Sigmoid colon (tissue), 7 donors: ENCODE results near the gene GTF3C4. TPM values are rescaled to one million over a fixed set of nuclear protein-coding genes. Genes with fewer than 3 reads are reported as not detected.
"Not testable (repeated sequence)": the region's sequence is repeated elsewhere in the genome, so short reads cannot be mapped to it uniquely, and the experiment has no call there.

Experiments
- DNase-seq: peaks from one replicate; pipeline ENCODE4 v3.0.0-alpha.2; 2019
- H3K27ac ChIP-seq, 4 donors: fragments of 200-600 bp; sonication (generic); one replicate each; pipeline ENCODE4 v1.5.1; 2016 to 2019; ENCODE audit warnings: mild to moderate bottlenecking in 1 of 4
- H3K27me3 ChIP-seq, 3 donors: fragments of 200-600 bp; sonication (generic); one replicate each; pipeline ENCODE4 v1.5.1; 2019; ENCODE audit warnings: mild to moderate bottlenecking in 1 of 3
- H3K36me3 ChIP-seq, 4 donors: fragments of 200-600 bp; sonication (generic); one replicate each; pipeline ENCODE4 v1.5.1; 2016 to 2019
- H3K4me1 ChIP-seq, 4 donors: fragments of 200-600 bp; sonication (generic); one replicate each; pipeline ENCODE4 v1.5.1; 2017 to 2019
- H3K4me3 ChIP-seq, 4 donors: fragments of 200-600 bp; sonication (generic); one replicate each; pipeline ENCODE4 v1.5.1; 2017 to 2019; ENCODE audit warnings: mild to moderate bottlenecking in 2 of 4, moderate library complexity in 1 of 4
- H3K9me3 ChIP-seq, 4 donors: fragments of 200-600 bp in 3 of 4; sonication (generic) in 3 of 4; one replicate each; pipeline versions ENCODE4 v1.5.1 to v1.6.1; 2013 to 2019
- EP300 ChIP-seq, 4 donors: sonication (generic); formaldehyde crosslinking; IDR thresholded peaks; one replicate each; pipeline ENCODE4 v1.6.1; 2017; ENCODE audit warnings: antibody characterized with exemption in 4 of 4
- POLR2A ChIP-seq, 2 donors: fragments of 450-650 bp; IDR thresholded peaks; one replicate each; pipeline ENCODE4 v1.6.1; 2016; ENCODE audit warnings: antibody characterized with exemption in 2 of 2, mild to moderate bottlenecking in 2 of 2, moderate library complexity in 2 of 2
- POLR2AphosphoS5 ChIP-seq, 4 donors: sonication (generic); formaldehyde crosslinking; IDR thresholded peaks; one replicate each; pipeline ENCODE4 v1.6.1; 2017; ENCODE audit warnings: antibody characterized with exemption in 4 of 4
- WGBS, 2 donors: extraction: QIAGEN DNeasy Blood & Tissue Kit; methylation state at CpG; one replicate each; pipeline ENCODE4 v1.1.7; 2013; 5-methylcytosine and 5-hydroxymethylcytosine counted together
- intact Hi-C: fragments of 100-400 bp; cut with DNase I; formaldehyde crosslinking; loops from one replicate; pipeline ENCODE4 v1.15.1; 2023
- polyA plus RNA-seq, 3 donors: library from polyadenylated mRNA; stranded (reverse); fragments of 200-250 nt; gene quantifications; one replicate each; pipeline ENCODE4 v1.2.3, GENCODE V29; 2013
- total RNA-seq, 4 donors: library from RNA; depleted of rRNA; stranded (reverse); fragments of >200 nt; gene quantifications; one replicate each; pipeline ENCODE4 v1.1.0, GENCODE V29; 2016
- TF ChIP-seq, protein P1 (sequence below), 4 experiments: fragments of 450-650 bp in 3 of 4; fragments of 200-600 bp in 1 of 4; IDR thresholded peaks; one replicate each; pipeline ENCODE4 v1.5.1; 2016 to 2019; ENCODE audit warnings: antibody characterized with exemption in 4 of 4, mild to moderate bottlenecking in 3 of 4, moderate library complexity in 2 of 4
- donor health status: healthy with polysubstance abuse.
- donor health status: Bipolar disorder and iron deficiency.
- donor health status: healthy.

Gene GTF3C4
- total and polyA plus RNA-seq, 7 donors: 2.1 to 12.2 (median 10.7) TPM

DNA sequence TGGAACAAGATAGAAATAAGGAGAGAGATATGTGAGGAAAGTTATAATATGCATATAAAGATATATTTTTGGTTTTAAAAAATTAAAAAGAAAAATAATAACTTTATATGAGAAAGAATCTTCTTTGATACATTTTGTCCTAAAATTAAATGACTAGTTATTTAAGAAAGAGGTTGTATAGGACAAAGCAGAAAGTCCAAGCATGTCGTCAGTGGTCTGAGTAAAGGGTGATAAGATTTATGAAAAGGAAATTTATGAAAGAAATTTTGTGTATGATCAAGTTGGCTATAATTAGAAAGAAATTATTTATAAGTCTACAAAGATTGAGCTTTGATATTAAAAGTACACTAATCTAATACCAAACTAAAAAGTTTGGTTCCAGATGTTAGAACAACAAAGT, 32.0 kb downstream of the GTF3C4 start:
- intact Hi-C loops: no loop called here

DNA sequence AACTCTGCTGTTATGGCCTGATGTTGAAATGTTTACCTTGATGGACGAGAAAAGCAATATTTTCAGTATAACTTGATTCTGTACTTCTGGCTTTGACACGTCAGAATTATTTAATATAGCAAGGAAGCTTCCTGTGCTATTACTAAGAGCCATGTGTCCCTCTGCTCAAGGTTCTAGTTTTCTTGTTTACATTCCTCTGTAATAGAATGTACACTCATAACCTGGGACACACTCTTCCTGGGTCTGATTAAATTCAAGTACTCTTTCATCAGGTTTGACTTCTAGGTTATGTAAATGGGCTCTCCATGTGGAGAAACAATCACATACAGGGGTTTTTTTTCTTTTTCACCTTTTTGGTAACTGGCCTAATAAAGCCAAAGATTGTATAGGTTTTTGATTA, 33.1 kb downstream of the GTF3C4 start:
- Histone ChIP-seq H3K4me3 (no peak overlapping the region), H3K9me3 (no peaks in the 10 kb centered on the region), H3K36me3 (no peaks in the 10 kb centered on the region), H3K27me3 (no peaks in the 10 kb centered on the region), H3K4me1 (no peaks in the 10 kb centered on the region), H3K27ac (no peak overlapping the region)
- no peak for DNase-seq
- 11 to 54% methylated on average over 2 of the region's 2 CpGs for WGBS, 2 donors
- TF ChIP-seq, protein P1, sequence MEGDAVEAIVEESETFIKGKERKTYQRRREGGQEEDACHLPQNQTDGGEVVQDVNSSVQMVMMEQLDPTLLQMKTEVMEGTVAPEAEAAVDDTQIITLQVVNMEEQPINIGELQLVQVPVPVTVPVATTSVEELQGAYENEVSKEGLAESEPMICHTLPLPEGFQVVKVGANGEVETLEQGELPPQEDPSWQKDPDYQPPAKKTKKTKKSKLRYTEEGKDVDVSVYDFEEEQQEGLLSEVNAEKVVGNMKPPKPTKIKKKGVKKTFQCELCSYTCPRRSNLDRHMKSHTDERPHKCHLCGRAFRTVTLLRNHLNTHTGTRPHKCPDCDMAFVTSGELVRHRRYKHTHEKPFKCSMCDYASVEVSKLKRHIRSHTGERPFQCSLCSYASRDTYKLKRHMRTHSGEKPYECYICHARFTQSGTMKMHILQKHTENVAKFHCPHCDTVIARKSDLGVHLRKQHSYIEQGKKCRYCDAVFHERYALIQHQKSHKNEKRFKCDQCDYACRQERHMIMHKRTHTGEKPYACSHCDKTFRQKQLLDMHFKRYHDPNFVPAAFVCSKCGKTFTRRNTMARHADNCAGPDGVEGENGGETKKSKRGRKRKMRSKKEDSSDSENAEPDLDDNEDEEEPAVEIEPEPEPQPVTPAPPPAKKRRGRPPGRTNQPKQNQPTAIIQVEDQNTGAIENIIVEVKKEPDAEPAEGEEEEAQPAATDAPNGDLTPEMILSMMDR (IDR thresholded peaks at IDR 0.05): no peak
- TF ChIP-seq EP300 (IDR thresholded peaks at IDR 0.05) (no peak), POLR2AphosphoS5 (IDR thresholded peaks at IDR 0.05) (no peak), POLR2A (IDR thresholded peaks at IDR 0.05) (no peak)
- intact Hi-C loops: no loop called here

More for the DNA sequence above, 32.0 kb downstream of the GTF3C4 start:
- 1 to 37% methylated on average over 1 of the region's 1 CpG for WGBS, 2 donors
- no peaks in the 10 kb centered on the region for H3K27me3 ChIP-seq
- H3K36me3 ChIP-seq: no peaks in the 10 kb centered on the region
- TF ChIP-seq EP300 (IDR thresholded peaks at IDR 0.05): no peak
- no peak for TF ChIP-seq POLR2A (IDR thresholded peaks at IDR 0.05)
- TF ChIP-seq, protein P1 (IDR thresholded peaks at IDR 0.05): no peak
- no peak for TF ChIP-seq POLR2AphosphoS5 (IDR thresholded peaks at IDR 0.05)
- H3K4me3 ChIP-seq: no peak overlapping the region
- H3K4me1 ChIP-seq: no peaks in the 10 kb centered on the region
- H3K9me3 ChIP-seq: peaks cover 0 to 4% (median 2%) of the 10 kb centered on the region in 4 donors
- no peak overlapping the region for H3K27ac ChIP-seq
- DNase-seq: no peak

DNA sequence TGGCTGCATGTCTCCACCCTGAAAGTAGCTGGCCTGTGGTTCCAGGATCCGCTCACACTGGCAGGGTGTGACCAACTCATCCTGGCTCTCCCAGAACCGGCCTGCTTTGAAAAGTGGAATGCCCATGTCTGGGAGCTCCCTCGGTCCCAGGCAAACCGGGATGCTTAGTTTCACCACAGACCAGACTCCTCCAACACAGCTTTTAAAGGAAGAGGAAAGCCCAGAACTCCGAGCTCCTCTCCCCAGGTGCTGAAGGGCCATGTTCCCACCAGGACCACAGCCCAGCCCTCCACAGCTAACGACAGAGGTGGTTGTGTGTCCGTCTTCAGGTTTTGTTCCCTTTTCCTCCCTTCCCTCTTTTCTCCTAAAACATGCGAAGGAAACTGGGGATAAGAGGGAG, 38.0 kb downstream of the GTF3C4 start:
- Histone ChIP-seq H3K4me3 (no peak overlapping the region), H3K27me3 (no peaks in the 10 kb centered on the region), H3K4me1 (no peaks in the 10 kb centered on the region), H3K27ac (no peak overlapping the region), H3K36me3 (no peaks in the 10 kb centered on the region), H3K9me3 (no peaks in the 10 kb centered on the region)
- WGBS, 2 donors: 82 to 86% methylated on average over 8 of the region's 8 CpGs
- DNase-seq: no peak
- intact Hi-C loops: no loop called here
- TF ChIP-seq POLR2AphosphoS5 (IDR thresholded peaks at IDR 0.05): no peak
- no peak for TF ChIP-seq EP300 (IDR thresholded peaks at IDR 0.05)
- TF ChIP-seq, protein P1 (IDR thresholded peaks at IDR 0.05): no peak
- no peak for TF ChIP-seq POLR2A (IDR thresholded peaks at IDR 0.05)

DNA sequence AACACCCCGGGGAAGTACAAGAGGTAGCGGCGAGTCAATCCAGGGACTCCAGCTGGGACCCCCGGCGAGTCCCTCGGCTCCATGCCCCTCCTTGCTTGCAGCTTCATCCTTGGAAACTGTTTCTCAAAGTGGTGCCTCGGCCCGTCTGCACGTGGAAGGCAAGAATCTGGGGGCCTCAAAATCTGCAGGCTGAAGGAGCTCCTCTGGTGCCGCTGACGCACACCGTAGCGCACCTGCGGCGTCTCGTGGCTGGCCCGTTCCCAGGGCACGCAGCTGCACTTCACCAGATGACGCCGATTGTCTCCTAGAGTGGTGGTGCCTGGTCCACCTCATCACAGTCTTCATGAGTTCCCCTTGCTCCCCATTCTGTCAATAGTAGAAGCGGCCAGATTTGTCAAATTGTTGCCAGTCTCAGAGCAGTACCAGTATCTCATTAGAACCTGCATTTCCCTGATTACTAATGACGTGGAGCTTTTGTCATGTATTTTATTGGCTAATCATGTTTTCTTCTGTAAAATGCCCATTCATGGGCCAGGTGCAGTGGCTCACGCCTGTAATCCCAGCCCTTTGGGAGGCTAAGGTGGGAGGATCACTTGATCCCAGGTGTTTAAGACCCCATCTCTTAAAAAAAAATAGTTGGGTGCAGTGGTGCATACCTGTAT, 38.6 kb downstream of the GTF3C4 start:
- Histone ChIP-seq H3K36me3 (no peaks in the 10 kb centered on the region), H3K4me1 (no peaks in the 10 kb centered on the region), H3K9me3 (no peaks in the 10 kb centered on the region), H3K4me3 (no peak overlapping the region), H3K27ac (no peak overlapping the region), H3K27me3 (no peaks in the 10 kb centered on the region)
- intact Hi-C loops: no loop called here
- 89 to 90% methylated on average over 23 of the region's 23 CpGs for WGBS, 2 donors
- TF ChIP-seq POLR2AphosphoS5 (IDR thresholded peaks at IDR 0.05): no peak
- TF ChIP-seq EP300 (IDR thresholded peaks at IDR 0.05): no peak
- TF ChIP-seq, protein P1 (IDR thresholded peaks at IDR 0.05): no peak
- no peak for TF ChIP-seq POLR2A (IDR thresholded peaks at IDR 0.05)
- no peak for DNase-seq

DNA sequence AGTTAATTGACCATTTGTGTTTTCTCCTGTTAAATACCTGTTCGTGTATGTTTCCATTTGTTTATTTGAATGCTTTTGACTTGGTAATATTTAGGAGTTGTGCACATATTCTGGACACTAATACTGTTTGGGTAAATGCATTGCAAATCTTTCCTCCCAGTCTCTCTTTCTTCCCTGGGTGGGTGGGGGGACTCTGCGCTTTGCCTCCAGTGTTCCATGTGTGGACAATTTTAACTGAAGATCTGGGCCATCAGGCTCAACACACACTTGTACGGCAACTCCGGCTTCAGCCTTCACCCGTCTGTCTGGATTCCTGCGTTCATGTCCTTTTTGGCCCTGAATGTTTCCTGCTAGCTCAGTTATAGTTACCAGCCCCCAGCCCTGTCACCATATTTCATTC, 40.1 kb downstream of the GTF3C4 start:
- Histone ChIP-seq H3K9me3 (no peaks in the 10 kb centered on the region), H3K27me3 (no peaks in the 10 kb centered on the region), H3K4me3 (no peak overlapping the region), H3K27ac (no peak overlapping the region), H3K4me1 (no peaks in the 10 kb centered on the region), H3K36me3 (no peaks in the 10 kb centered on the region)
- intact Hi-C loops: no loop called here
- TF ChIP-seq, protein P1 (IDR thresholded peaks at IDR 0.05): no peak
- TF ChIP-seq POLR2AphosphoS5 (IDR thresholded peaks at IDR 0.05) (no peak), EP300 (IDR thresholded peaks at IDR 0.05) (no peak), POLR2A (IDR thresholded peaks at IDR 0.05) (no peak)
- no peak for DNase-seq
- whole genome bisulfite sequencing, 2 donors: 84 to 86% methylated on average over 6 of the region's 6 CpGs

DNA sequence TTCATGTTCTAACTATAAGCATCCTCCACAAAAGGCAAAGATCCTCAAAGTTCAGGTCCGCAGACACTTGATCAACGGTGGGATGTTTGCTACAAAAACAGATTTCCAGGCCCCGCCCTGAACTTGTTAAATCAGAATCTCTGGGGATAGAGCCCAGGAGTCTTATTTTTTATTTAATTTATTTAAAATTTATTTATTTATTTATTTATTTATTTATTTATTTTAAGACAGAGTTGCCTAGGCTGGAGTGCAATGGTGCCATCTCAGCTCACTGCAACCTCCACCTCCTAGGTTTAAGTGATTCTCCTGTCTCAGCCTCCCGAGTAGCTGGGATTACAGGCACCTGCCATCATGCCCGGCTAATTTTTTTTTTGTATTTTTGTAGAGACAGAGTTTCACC, 40.9 kb downstream of the GTF3C4 start:
- intact Hi-C loops, H3K36me3 ChIP-seq, H3K4me1 ChIP-seq, H3K9me3 ChIP-seq, H3K27me3 ChIP-seq, H3K4me3 ChIP-seq, DNase-seq, H3K27ac ChIP-seq: not testable (repeated sequence)
- WGBS, 2 donors: 93 to 94% methylated on average over 5 of the region's 5 CpGs
